Measurements from ENCODE around the gene SERTAD4.

GRCh38 chr1:210223226-210223904 is 9.2 kb upstream of the SERTAD4 start:
- no peak for TF ChIP-seq POLR2A (IDR thresholded peaks at IDR 0.05)
- no peak for TF ChIP-seq CTCF (IDR thresholded peaks at IDR 0.05)
- peak in 2 of 3 donors; percentile 37 to 47 for TF ChIP-seq POLR2AphosphoS5 (IDR thresholded peaks at IDR 0.05)
